Urinary bladder (tissue), 4 donors: ENCODE measurements around the gene MIGA2. TPM values are rescaled to one million over a fixed set of nuclear protein-coding genes. Genes with fewer than 3 reads are reported as not detected.
"Not testable (repeated sequence)": the region's sequence is repeated elsewhere in the genome, so short reads cannot be mapped to it uniquely, and the experiment has no call there.

Experiments used
- DNase-seq: peaks from one replicate; pipeline ENCODE4 v3.0.0-alpha.2; 2015; ENCODE audit errors: extremely low spot score
- H3K27ac ChIP-seq: one replicate; pipeline ENCODE4 v1.5.1; 2013; ENCODE audit warnings: low read depth, mild to moderate bottlenecking, moderate library complexity
- H3K36me3 ChIP-seq: one replicate; pipeline ENCODE4 v1.6.1; 2013; ENCODE audit warnings: mild to moderate bottlenecking, moderate library complexity; ENCODE audit not compliant: insufficient read depth
- H3K4me1 ChIP-seq: one replicate; pipeline ENCODE4 v1.6.1; 2013; ENCODE audit warnings: mild to moderate bottlenecking, moderate library complexity; ENCODE audit not compliant: insufficient read depth
- H3K4me3 ChIP-seq: one replicate; pipeline ENCODE4 v1.5.1; 2013; ENCODE audit warnings: low read depth, low read length
- WGBS: extraction: QIAGEN DNeasy Blood & Tissue Kit; methylation state at CpG from one replicate; pipeline ENCODE4 v1.1.7; 2013; 5-methylcytosine and 5-hydroxymethylcytosine counted together
- polyA plus RNA-seq: library from polyadenylated mRNA; stranded (reverse); fragments of 200-250 nt; gene quantifications from one replicate; pipeline ENCODE4 v1.2.3, GENCODE V29; 2013
- total RNA-seq: library from RNA; depleted of rRNA; stranded (reverse); fragments of >200 nt; gene quantifications from one replicate; pipeline ENCODE4 v1.2.3, GENCODE V29; 2014
- donor health status: healthy with polysubstance abuse.
- donor health status: healthy.

MIGA2 gene, protein sequence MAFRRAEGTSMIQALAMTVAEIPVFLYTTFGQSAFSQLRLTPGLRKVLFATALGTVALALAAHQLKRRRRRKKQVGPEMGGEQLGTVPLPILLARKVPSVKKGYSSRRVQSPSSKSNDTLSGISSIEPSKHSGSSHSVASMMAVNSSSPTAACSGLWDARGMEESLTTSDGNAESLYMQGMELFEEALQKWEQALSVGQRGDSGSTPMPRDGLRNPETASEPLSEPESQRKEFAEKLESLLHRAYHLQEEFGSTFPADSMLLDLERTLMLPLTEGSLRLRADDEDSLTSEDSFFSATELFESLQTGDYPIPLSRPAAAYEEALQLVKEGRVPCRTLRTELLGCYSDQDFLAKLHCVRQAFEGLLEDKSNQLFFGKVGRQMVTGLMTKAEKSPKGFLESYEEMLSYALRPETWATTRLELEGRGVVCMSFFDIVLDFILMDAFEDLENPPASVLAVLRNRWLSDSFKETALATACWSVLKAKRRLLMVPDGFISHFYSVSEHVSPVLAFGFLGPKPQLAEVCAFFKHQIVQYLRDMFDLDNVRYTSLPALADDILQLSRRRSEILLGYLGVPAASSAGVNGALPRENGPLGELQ
- total RNA-seq: 16.4 TPM
- 34.5 TPM for polyA plus RNA-seq

DNA sequence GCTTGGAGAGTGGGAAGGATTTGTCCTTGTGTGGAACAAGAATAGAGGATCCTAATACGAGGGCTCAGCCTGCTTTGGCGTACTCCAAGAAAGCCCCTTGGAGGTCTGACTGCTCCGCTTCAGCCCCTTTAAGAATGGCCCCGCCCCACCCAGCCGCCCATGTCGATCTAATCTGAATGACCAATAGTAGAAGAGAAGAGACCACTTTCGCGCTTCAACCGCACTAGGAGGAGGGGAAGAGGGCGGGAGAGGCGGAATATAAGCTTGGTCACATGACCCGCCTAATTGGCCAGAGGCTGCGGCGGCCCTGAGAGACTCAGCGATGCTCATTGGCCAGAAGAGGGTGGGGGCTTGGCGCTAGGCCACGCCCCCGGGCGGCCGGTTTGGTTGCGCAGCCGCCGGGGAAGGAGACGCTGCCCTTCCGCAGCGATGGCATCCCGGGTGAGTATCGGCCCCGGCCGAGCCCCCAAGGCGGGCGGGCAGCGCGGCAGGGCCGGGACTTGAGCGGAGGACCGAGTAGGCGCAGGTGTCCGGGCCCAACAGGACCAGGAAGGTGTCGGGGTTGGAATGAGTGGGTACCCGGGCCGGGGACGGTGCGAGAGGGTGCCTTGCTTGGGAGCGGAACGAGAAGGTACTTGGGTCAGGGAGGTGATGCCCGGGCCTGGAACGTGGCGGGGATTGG lies at the start of gene MIGA2:
TSS of gene MIGA2 (plus strand) at position 386 of the 682 bp plus-strand sequence. CDS start 3,969 bp downstream, outside the sequence.
- Histone ChIP-seq H3K36me3 (no peaks in the 10 kb centered on the region), H3K4me3 (peak within 1 kb of the TSS; percentile 84), H3K4me1 (peaks cover 2% of the 10 kb centered on the region), H3K27ac (peak within 1 kb of the TSS; percentile 55)
- peak; percentile 96 for DNase-seq
- WGBS: under 1% methylated on average over 49 of the region's 49 CpGs

DNA sequence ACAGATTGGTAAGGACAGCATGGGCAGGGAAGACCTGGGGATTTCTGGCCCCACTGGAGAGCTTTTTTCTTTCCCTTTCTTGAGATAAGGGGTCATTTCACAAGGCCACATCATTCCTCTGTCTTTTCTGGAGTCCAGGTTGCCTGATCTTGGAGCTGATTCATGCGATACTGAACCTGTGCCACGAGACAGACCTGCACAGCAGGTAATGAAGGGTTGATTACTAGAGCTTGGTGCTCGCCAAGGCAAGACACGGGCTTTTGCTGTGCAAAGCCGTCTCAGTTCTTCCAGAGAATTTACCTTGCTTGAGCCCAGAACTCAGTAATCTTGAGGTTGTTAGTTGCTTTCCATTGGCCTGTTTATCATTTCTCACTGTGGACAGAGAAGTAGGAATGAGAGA lies 49.8 kb upstream of the MIGA2 start:
- H3K36me3 ChIP-seq: peaks cover 3% of the 10 kb centered on the region
- WGBS: 90% methylated on average over 5 of the region's 5 CpGs
- no peak for DNase-seq
- H3K27ac ChIP-seq: no peak overlapping the region
- no peak overlapping the region for H3K4me3 ChIP-seq
- no peaks in the 10 kb centered on the region for H3K4me1 ChIP-seq

- 78% methylated on average over 5 of the region's 5 CpGs for WGBS
- DNase-seq: no peak
- Histone ChIP-seq H3K27ac (no peak overlapping the region), H3K36me3 (peaks cover 3% of the 10 kb centered on the region), H3K4me3 (no peak overlapping the region), H3K4me1 (no peaks in the 10 kb centered on the region)
Measured at GRCh38 chr9:128987805-128988204, 48.6 kb upstream of the MIGA2 start.

GRCh38 chr9:128992995-128993394 lies 43.4 kb upstream of the MIGA2 start:
- Histone ChIP-seq H3K27ac (no peak overlapping the region), H3K4me1 (no peaks in the 10 kb centered on the region), H3K36me3 (peaks cover 4% of the 10 kb centered on the region), H3K4me3 (no peak overlapping the region)
- DNase-seq: no peak
- WGBS: 73% methylated on average over 7 of the region's 7 CpGs

DNA sequence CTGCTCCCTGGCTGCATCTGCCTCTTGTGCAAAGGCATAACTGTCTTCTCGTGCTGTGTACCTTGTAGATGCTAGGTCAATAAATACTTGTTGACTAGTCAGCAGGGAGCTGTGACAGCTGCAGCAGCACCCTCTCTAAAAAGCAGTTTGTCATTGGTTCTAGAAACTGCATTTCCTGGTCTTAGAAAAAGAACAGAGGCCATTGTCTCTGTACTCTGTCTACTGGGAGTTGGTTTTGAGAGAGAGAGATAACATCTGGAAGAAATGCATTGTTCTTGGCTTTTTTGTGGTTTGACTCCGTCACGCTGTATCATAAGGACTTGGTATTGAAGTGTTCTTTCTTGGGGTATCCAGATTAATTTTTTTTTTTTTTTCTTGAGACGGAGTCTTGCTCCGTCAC lies 40.6 kb upstream of the MIGA2 start:
- no peak overlapping the region for H3K27ac ChIP-seq
- peaks cover 3% of the 10 kb centered on the region for H3K36me3 ChIP-seq
- no peaks in the 10 kb centered on the region for H3K4me1 ChIP-seq
- WGBS: 89% methylated on average over 5 of the region's 5 CpGs
- no peak for DNase-seq
- H3K4me3 ChIP-seq: no peak overlapping the region

- Histone ChIP-seq H3K36me3 (peaks cover 3% of the 10 kb centered on the region), H3K27ac (no peak overlapping the region), H3K4me1 (no peaks in the 10 kb centered on the region), H3K4me3 (no peak overlapping the region)
- DNase-seq: no peak
- WGBS: 88% methylated on average over 6 of the region's 6 CpGs
Measured at GRCh38 chr9:128998462-128998861, 38.0 kb upstream of the MIGA2 start.

DNA sequence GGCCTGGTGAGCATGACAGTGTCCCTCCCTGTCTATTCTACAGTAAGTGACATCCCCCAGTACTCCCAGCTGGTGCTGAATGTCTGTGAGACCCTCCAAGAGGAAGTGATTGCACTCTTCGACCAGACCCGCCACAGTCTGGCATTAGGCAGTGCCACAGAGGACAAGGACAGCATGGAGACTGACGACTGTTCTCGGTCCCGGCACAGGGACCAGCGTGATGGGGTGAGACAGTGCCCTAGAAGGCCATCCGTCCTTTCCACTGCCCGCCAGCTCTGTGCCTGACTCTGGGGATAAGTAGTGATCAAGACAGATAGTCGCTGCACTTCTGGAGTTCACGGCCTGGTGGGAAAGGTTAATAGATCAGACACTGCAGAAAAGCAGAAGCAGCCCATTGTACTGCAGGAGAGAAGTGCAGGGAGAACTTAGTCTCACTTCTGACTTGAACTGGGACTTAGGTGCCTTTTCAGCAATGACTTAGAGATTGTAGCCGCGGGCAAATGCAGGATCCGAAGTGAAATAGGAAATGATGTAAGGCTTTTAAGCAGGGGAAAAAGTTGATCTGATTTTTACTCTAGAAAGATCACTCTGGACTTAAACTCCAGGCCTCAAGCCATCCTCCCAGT lies 36.7 kb upstream of the MIGA2 start:
- no peak for DNase-seq
- H3K4me1 ChIP-seq: no peaks in the 10 kb centered on the region
- 88% methylated on average over 13 of the region's 13 CpGs for WGBS
- peaks cover 3% of the 10 kb centered on the region for H3K36me3 ChIP-seq
- H3K4me3 ChIP-seq: no peak overlapping the region
- H3K27ac ChIP-seq: no peak overlapping the region

DNA sequence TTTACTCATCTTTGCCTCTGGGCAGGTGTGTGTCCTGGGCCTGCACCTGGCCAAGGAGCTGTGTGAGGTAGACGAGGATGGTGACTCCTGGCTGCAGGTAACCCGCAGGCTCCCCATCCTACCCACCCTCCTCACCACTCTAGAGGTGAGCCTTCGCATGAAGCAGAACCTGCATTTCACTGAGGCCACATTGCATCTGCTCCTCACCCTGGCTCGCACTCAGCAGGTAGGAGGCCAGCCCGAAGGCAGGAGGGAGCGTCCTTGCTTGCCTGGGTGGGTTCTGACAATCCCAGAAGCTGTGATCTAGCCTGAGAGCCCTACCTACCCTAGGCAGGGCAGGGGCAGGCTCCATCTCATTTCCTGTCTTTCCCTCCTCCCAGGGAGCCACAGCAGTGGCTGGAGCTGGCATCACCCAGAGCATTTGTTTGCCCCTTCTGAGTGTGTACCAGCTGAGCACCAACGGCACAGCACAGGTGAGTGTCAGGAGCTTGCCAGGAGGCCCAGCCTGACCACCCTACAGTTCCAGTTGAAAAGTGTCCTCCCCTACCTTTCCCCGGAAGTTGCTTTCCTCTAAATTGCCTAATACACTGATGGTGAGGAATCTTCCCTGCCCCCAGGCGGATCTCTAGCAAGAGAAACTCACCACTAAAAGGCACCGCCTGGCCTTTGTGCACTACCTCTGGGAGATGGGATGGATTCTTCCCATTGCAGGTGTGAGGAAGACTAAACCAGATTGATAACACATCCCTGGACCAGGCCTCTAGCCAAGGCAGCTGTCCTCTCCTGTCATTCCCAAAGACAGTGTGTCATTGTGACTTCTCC lies 34.7 kb upstream of the MIGA2 start:
- H3K4me3 ChIP-seq: no peak overlapping the region
- peaks cover 3% of the 10 kb centered on the region for H3K36me3 ChIP-seq
- no peaks in the 10 kb centered on the region for H3K4me1 ChIP-seq
- no peak for DNase-seq
- WGBS: 95% methylated on average over 10 of the region's 10 CpGs
- no peak overlapping the region for H3K27ac ChIP-seq

GRCh38 chr9:129002992-129003391 lies 33.4 kb upstream of the MIGA2 start:
- Histone ChIP-seq H3K27ac (no peak overlapping the region), H3K36me3 (no peaks in the 10 kb centered on the region), H3K4me1 (no peaks in the 10 kb centered on the region), H3K4me3 (no peak overlapping the region)
- no peak for DNase-seq
- WGBS: 95% methylated on average over 9 of the region's 9 CpGs

GRCh38 chr9:129004173-129004572 lies 32.3 kb upstream of the MIGA2 start:
- WGBS: 90% methylated on average over 6 of the region's 6 CpGs
- not testable (repeated sequence) for DNase-seq

GRCh38 chr9:129005336-129005997 lies 31.0 kb upstream of the MIGA2 start:
- no peak for DNase-seq
- Histone ChIP-seq H3K4me3 (no peak overlapping the region), H3K4me1 (no peaks in the 10 kb centered on the region), H3K36me3 (peaks cover 5% of the 10 kb centered on the region), H3K27ac (no peak overlapping the region)
- WGBS: 78% methylated on average over 10 of the region's 10 CpGs

More at GRCh38 chr9:129004173-129004572, 32.3 kb upstream of the MIGA2 start:
- not testable (repeated sequence) for H3K4me3 ChIP-seq, H3K36me3 ChIP-seq, H3K27ac ChIP-seq, H3K4me1 ChIP-seq

DNA sequence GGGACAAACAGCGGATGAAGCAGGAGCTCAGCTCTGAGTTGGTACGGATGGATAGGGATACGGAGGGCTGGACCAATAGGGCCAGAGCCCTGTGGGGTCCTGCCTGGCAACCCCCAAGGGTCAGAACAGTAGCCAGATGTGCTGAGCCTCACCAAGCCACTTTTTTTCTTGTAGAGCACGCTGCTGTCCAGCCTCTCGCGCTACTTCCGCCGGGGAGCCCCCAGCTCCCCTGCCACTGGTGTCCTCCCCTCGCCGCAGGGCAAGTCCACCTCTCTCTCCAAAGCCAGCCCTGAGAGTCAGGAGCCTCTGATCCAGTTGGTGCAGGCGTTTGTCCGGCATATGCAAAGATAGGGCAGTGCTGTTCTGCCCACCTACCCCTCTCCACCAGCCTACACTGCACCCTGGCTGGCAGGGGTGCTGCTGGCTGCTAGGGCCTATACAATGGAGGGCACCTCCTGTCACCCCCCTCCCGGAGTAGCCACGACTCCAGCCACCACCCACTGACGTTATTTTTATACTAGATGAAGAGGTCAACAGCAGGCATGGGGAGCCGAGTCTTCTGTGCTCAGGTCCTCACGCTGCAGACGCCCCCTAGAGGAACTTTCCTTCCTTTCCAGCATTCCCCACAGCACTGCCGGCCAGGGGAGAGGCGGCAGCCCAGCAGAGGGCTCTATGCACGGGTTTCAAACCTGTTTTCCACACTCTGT lies 29.9 kb upstream of the MIGA2 start:
- Histone ChIP-seq H3K36me3 (peaks cover 5% of the 10 kb centered on the region), H3K4me1 (no peaks in the 10 kb centered on the region), H3K4me3 (no peak overlapping the region), H3K27ac (peak overlapping the region; percentile 19)
- DNase-seq: no peak
- 51% methylated on average over 21 of the region's 21 CpGs for WGBS
